Calu3 (cell line): Measurements from ENCODE around the gene CCDC142. TPM values are rescaled to one million over a fixed set of nuclear protein-coding genes. Genes with fewer than 3 reads are reported as not detected.
A peak's percentile ranks its signal among the peaks of the same experiment; 100 is the strongest.

Experiments used
- BruUV-seq: library from RNA; stranded (reverse); fragments of 400-500 nt; replicated peaks from 2 replicates; lab custom pipeline; 2021; lab: Mats Ljungman, UMichigan
- CTCF ChIA-PET: fragments of 300-600 bp; sonication (Branson Sonifier 250); formaldehyde crosslinking; loops from one replicate; lab custom pipeline; 2022; ENCODE audit warnings: antibody characterized with exemption; lab: Charles Lee
- DNase-seq: peaks from one replicate; pipeline ENCODE4 v3.0.0; 2022
- H3K27ac Mint-ChIP-seq: one replicate; pipeline ENCODE4 v1.8.0; 2022; ENCODE audit warnings: mixed read lengths; ENCODE audit not compliant: unreplicated experiment
- H3K27me3 Mint-ChIP-seq: one replicate; pipeline ENCODE4 v1.8.0; 2022; ENCODE audit warnings: mixed read lengths; ENCODE audit not compliant: unreplicated experiment
- H3K36me3 Mint-ChIP-seq: one replicate; pipeline ENCODE4 v1.8.0; 2022; ENCODE audit warnings: mild to moderate bottlenecking, moderate library complexity, mixed read lengths; ENCODE audit not compliant: insufficient read depth, unreplicated experiment
- H3K4me1 Mint-ChIP-seq: one replicate; pipeline ENCODE4 v1.8.0; 2022; ENCODE audit warnings: mild to moderate bottlenecking, low read depth, mixed read lengths; ENCODE audit not compliant: unreplicated experiment
- H3K4me3 Mint-ChIP-seq: one replicate; pipeline ENCODE4 v1.8.0; 2022; ENCODE audit warnings: mild to moderate bottlenecking, low read depth, moderate library complexity, mixed read lengths; ENCODE audit not compliant: unreplicated experiment
- H3K9me3 Mint-ChIP-seq: one replicate; pipeline ENCODE4 v1.8.0; 2022; ENCODE audit warnings: low read depth, mixed read lengths; ENCODE audit not compliant: unreplicated experiment
- intact Hi-C: fragments of 100-400 bp; cut with micrococcal nuclease; formaldehyde crosslinking; loops from one replicate; pipeline ENCODE4 v1.10.0; 2022; ENCODE audit not compliant: unreplicated experiment
- total RNA-seq: library from RNA; stranded (reverse); gene quantifications from 2 replicates; pipeline ENCODE4 v1.2.3, GENCODE V29; 2022
- TF ChIP-seq, protein P1 (sequence below): fragments of 200-600 bp; IDR thresholded peaks from one replicate; pipeline ENCODE4 v1.8.0; 2022; ENCODE audit warnings: antibody characterized with exemption; ENCODE audit not compliant: unreplicated experiment

The CCDC142 gene
- total RNA-seq, 1 experiment from 2014 or later: 30.4 TPM

DNA sequence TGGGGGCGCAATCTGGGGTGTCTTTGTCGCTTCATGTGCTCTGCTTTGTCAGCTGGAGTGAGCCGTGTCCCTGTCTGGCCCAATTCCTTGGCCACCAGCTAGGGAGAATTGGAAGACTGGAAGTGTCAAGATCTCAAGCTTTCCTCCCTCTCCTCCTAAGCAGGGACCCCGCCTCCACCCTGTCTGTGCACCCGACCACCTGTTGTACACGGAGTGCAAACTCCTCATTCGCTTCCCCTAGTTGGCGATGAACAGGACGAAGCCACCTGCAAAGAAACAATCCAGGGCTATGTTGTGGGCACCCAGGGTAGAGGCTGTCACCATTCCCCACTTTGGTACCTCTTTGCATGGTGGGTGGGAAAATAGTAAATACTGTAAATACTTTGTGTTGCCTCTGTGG, 44.9 kb upstream of the CCDC142 start:
- Mint-ChIP-seq H3K4me1 (peaks cover 28% of the 10 kb centered on the region), H3K9me3 (no peaks in the 10 kb centered on the region)

DNA sequence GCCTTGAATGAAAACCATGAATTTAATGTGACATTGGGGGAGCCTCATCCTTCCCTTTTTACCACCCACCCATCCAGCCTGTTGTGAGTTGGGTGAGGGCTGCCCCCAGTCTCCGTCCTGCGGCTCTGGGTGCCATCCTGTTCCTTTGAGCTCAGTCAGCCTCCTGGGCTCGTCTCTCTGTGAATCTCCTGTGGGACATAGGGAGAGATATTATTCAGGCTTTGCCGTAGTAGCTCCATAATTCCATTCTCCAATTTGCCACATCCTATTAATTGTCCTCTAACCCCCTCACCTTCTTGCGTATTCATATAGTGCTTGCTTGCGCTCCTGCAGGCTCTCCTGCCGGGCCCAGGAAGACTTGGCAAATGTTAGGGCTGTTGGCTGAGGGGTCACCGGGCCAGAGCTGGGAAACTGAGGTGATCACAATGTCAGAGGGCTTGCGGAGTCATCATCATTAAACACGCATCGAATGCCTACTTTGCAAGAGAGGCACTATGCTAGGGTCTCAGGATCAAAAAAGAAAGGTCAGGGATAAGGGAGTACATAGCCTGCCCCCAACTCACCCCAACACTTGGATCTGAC, 43.9 kb upstream of the CCDC142 start:
- Mint-ChIP-seq H3K9me3 (no peaks in the 10 kb centered on the region), H3K36me3 (peaks cover 47% of the 10 kb centered on the region), H3K27me3 (peaks cover 11% of the 10 kb centered on the region), H3K27ac (no peak overlapping the region), H3K4me3 (no peak overlapping the region), H3K4me1 (peaks cover 20% of the 10 kb centered on the region)
- intact Hi-C loops: no loop called here
- CTCF ChIA-PET: no interaction called here
- BruUV-seq: no TSS peak
- DNase-seq: no peak
- TF ChIP-seq, protein P1, sequence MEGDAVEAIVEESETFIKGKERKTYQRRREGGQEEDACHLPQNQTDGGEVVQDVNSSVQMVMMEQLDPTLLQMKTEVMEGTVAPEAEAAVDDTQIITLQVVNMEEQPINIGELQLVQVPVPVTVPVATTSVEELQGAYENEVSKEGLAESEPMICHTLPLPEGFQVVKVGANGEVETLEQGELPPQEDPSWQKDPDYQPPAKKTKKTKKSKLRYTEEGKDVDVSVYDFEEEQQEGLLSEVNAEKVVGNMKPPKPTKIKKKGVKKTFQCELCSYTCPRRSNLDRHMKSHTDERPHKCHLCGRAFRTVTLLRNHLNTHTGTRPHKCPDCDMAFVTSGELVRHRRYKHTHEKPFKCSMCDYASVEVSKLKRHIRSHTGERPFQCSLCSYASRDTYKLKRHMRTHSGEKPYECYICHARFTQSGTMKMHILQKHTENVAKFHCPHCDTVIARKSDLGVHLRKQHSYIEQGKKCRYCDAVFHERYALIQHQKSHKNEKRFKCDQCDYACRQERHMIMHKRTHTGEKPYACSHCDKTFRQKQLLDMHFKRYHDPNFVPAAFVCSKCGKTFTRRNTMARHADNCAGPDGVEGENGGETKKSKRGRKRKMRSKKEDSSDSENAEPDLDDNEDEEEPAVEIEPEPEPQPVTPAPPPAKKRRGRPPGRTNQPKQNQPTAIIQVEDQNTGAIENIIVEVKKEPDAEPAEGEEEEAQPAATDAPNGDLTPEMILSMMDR: no peak

More for the DNA sequence above, 44.9 kb upstream of the CCDC142 start:
- intact Hi-C loops: loop anchor here (2.0 kb wide), 1 partner anchor 21 kb away; the partner anchor contains the start of gene PCGF1
- TF ChIP-seq, protein P1: no peak
- Mint-ChIP-seq H3K36me3 (peaks cover 41% of the 10 kb centered on the region), H3K27me3 (peaks cover under 1% of the 10 kb centered on the region), H3K27ac (no peak overlapping the region), H3K4me3 (peak overlapping the region; percentile 95)
- no peak for DNase-seq
- CTCF ChIA-PET: no interaction called here
- BruUV-seq: no TSS peak

DNA sequence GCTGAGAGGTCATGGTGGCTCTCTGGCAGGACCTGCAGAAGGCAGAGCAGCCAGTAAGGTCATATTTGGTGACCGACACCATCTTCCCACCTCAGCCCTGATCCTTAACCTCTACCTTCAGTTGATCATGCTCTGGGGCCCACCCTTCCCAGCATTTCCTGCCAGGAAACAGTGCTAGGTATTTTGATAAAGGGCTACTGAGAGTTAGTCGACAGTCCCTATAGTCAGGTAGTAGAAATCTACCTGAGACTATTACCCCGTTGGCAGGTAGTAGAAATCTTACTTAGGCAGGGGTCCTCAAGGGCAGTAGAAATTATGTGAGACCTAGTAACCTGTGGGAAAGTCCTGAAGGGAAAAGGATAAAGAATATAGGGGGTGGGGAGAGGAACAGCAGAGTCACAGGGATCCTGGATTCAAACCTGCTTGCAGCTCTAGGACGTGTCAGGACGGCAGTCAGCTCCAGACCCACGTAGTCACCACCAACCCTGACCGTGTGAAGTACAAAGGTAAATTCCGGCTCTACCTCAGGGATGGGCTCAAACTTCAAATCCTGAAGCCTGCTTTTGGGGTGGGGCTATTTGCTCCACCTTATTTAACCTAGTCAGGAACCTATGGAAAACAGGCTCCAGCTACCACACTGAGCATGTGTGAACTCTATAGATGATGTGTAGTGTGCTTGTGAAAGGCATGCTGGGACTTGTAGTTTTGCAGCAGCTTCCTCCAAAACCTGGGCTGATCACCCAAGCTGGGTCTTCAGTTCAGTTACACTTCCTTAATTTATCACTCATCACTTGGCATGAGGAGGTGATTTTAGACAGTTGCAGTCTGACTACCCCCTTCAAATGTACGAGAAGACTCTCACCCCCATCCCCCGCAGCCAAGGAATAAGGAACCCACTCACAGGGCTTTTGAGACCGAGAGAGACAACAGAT, 43.2 kb upstream of the CCDC142 start, which contains the start of gene DQX1:
DQX1 (minus strand) TSS at position 515 of the 932 bp plus-strand sequence; CDS start at position 13, 502 bp downstream.
- Mint-ChIP-seq H3K4me1 (peaks cover 17% of the 10 kb centered on the region), H3K27me3 (peaks cover 18% of the 10 kb centered on the region), H3K36me3 (peaks cover 47% of the 10 kb centered on the region), H3K9me3 (no peaks in the 10 kb centered on the region), H3K4me3 (no peak within 1 kb of the TSS), H3K27ac (no peak within 1 kb of the TSS)
- no peak for DNase-seq
- CTCF ChIA-PET: interaction anchor here (0.5 kb wide), 1 partner anchor 21 kb away, joined by 3 read pairs; no protein-coding TSS in a partner anchor
- TF ChIP-seq, protein P1: no peak
- no TSS peak for BruUV-seq
- intact Hi-C loops: no loop called here

DNA sequence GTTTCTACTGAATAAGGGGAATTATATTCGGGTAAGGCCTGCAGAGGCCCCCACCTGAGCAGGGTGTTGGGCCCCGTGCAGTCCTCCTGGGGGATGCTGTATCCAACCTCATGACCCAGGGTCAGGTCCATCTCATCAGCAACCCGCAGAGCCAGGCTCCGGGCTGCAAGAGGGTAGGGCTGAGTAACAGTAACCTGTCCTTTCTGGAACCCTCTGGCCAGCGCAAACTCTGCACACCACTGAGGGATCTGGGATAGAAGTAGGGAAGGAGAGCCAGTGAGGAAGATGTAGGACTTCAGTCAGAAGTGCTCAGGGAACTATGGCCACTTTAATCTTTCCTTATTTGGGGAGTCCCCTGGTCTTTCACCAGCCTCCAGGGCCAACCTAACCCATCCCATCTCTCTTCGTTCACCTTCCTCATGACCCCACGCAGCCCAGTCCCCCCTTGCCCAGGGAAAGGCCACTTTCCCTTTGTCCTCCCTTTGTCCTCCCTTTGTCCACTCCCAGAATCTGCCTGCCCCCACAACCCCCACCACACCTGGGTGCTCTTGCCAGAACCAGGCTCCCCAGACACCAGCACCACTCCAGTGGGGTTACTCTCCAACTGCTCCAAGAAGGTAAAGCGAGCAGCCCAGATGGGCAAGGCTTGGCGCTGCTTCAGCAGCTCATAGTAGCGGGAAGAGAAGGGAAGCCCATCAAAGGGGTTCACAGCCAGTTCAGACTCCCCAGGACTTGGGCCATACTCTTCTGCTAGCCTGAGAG, 42.3 kb upstream of the CCDC142 start:
- peaks cover 27% of the 10 kb centered on the region for H3K27me3 Mint-ChIP-seq
- intact Hi-C loops: no loop called here
- H3K27ac Mint-ChIP-seq: no peak overlapping the region
- no peak for DNase-seq
- H3K4me3 Mint-ChIP-seq: no peak overlapping the region
- H3K9me3 Mint-ChIP-seq: no peaks in the 10 kb centered on the region
- BruUV-seq: no TSS peak
- TF ChIP-seq, protein P1: no peak
- CTCF ChIA-PET: no interaction called here
- H3K36me3 Mint-ChIP-seq: peaks cover 41% of the 10 kb centered on the region
- H3K4me1 Mint-ChIP-seq: peaks cover 11% of the 10 kb centered on the region
